ENCODE measurements around the gene LILRB3. TPM values are rescaled to one million over a fixed set of nuclear protein-coding genes. Genes with fewer than 3 reads are reported as not detected.
"Not testable (repeated sequence)": the region's sequence is repeated elsewhere in the genome, so short reads cannot be mapped to it uniquely, and the experiment has no call there.

The LILRB3 gene
- total RNA-seq (1 to 10 TPM; 2.5 to 5.7 (median 4.9) TPM), polyA plus RNA-seq (0.95 TPM)
- long read RNA-seq, donor 1, partial matches to known transcripts: 1 of 1 reads
- long read RNA-seq, donor 1, other reads (novel, unspliced or antisense): 0 of 1 reads
- long read RNA-seq, donor 2, partial matches to known transcripts: 0 of 3 reads
- long read RNA-seq, donor 2, other reads (novel, unspliced or antisense): 3 of 3 reads
- long read RNA-seq, donor 3, partial matches to known transcripts: 0 of 3 reads
- long read RNA-seq, donor 3, other reads (novel, unspliced or antisense): 1 of 3 reads
- long read RNA-seq, donor 4, partial matches to known transcripts: 1 of 2 reads
- long read RNA-seq, donor 4, other reads (novel, unspliced or antisense): 1 of 2 reads

GRCh38 chr19:54222474-54223276, at the start of gene LILRB3:
TSS of gene LILRB3 (minus strand) at chr19:54223007. CDS start at chr19:54222976, 31 bp downstream.
- not testable (repeated sequence) for H3K9me3 ChIP-seq (ENCODE audit: control insufficient read depth, low read length); H3K27me3 ChIP-seq (ENCODE audit: control insufficient read depth, insufficient read depth); H3K27ac ChIP-seq (ENCODE audit: low read length); H3K4me3 ChIP-seq (ENCODE audit: low read length); H3K4me1 ChIP-seq (ENCODE audit: control insufficient read depth, insufficient read depth, low read length)
- WGBS: 53% methylated on average over 16 of the region's 16 CpGs
- intact Hi-C loops (cut with DNase I): loop anchor here in 1 of 4 donors (2.0 kb wide), 1 partner anchor 18 kb away; no protein-coding TSS in a partner anchor
- ATAC-seq (peak; percentile 76 to 79), DNase-seq (peak in 1 of 3 donors; percentile 76)

GRCh38 chr19:54272181-54272580, 49.4 kb upstream of the LILRB3 start:
- 61% methylated on average over 5 of the region's 5 CpGs for WGBS
- H3K4me1 ChIP-seq (ENCODE audit: control insufficient read depth, insufficient read depth, low read length); H3K27me3 ChIP-seq (ENCODE audit: control insufficient read depth, insufficient read depth); DNase-seq; intact Hi-C loops (cut with DNase I); H3K4me3 ChIP-seq (ENCODE audit: low read length); H3K9me3 ChIP-seq (ENCODE audit: control insufficient read depth, low read length); H3K27ac ChIP-seq (ENCODE audit: low read length): not testable (repeated sequence)
- peak in 1 of 2 donors; percentile 29 for ATAC-seq

- intact Hi-C loops (cut with DNase I); H3K9me3 ChIP-seq (ENCODE audit: control insufficient read depth, low read length); H3K27me3 ChIP-seq (ENCODE audit: control insufficient read depth, insufficient read depth); H3K4me3 ChIP-seq (ENCODE audit: low read length); H3K27ac ChIP-seq (ENCODE audit: low read length); H3K4me1 ChIP-seq (ENCODE audit: control insufficient read depth, insufficient read depth, low read length): not testable (repeated sequence)
- 54% methylated on average over 4 of the region's 4 CpGs for WGBS
- ATAC-seq (peak in 1 of 2 donors; percentile 42), DNase-seq (peak in 1 of 3 donors; percentile 73)
Measured at GRCh38 chr19:54271587-54271986, 48.8 kb upstream of the LILRB3 start.

- ATAC-seq: peak; percentile 55 to 64
- WGBS: 71% methylated on average over 8 of the region's 8 CpGs
- Histone ChIP-seq H3K27me3 (ENCODE audit: control insufficient read depth, insufficient read depth) (no peaks in the 10 kb centered on the region), H3K4me3 (ENCODE audit: low read length) (no peak overlapping the region), H3K27ac (ENCODE audit: low read length) (no peak overlapping the region), H3K9me3 (ENCODE audit: control insufficient read depth, low read length) (no peaks in the 10 kb centered on the region), H3K4me1 (ENCODE audit: control insufficient read depth, insufficient read depth, low read length) (no peaks in the 10 kb centered on the region)
- intact Hi-C loops (cut with DNase I): no loop called here
- DNase-seq: peak in 1 of 3 donors; percentile 61
Measured at GRCh38 chr19:54271106-54271505, 48.3 kb upstream of the LILRB3 start.

- Histone ChIP-seq H3K27me3 (ENCODE audit: control insufficient read depth, insufficient read depth) (no peaks in the 10 kb centered on the region), H3K4me1 (ENCODE audit: control insufficient read depth, insufficient read depth, low read length) (no peaks in the 10 kb centered on the region), H3K9me3 (ENCODE audit: control insufficient read depth, low read length) (no peaks in the 10 kb centered on the region), H3K4me3 (ENCODE audit: low read length) (no peak overlapping the region), H3K27ac (ENCODE audit: low read length) (no peak overlapping the region)
- intact Hi-C loops (cut with DNase I): no loop called here
- 55% methylated on average over 2 of the region's 2 CpGs for WGBS
- no peak for ATAC-seq
- no peak for DNase-seq
Measured at GRCh38 chr19:54268936-54269335, 46.1 kb upstream of the LILRB3 start.

- intact Hi-C loops (cut with DNase I): no loop called here
- Histone ChIP-seq H3K9me3 (ENCODE audit: control insufficient read depth, low read length) (no peaks in the 10 kb centered on the region), H3K4me3 (ENCODE audit: low read length) (no peak overlapping the region), H3K4me1 (ENCODE audit: control insufficient read depth, insufficient read depth, low read length) (no peaks in the 10 kb centered on the region), H3K27ac (ENCODE audit: low read length) (no peak overlapping the region), H3K27me3 (ENCODE audit: control insufficient read depth, insufficient read depth) (no peaks in the 10 kb centered on the region)
- 8% methylated on average over 6 of the region's 6 CpGs for WGBS
- ATAC-seq: peak in 1 of 2 donors; percentile 39
- DNase-seq: peak; percentile 63 to 88 (median 79)
Measured at GRCh38 chr19:54266133-54266532, 43.3 kb upstream of the LILRB3 start.

- 84% methylated on average over 2 of the region's 2 CpGs for WGBS
- Histone ChIP-seq H3K27ac (ENCODE audit: low read length) (no peak overlapping the region), H3K27me3 (ENCODE audit: control insufficient read depth, insufficient read depth) (no peaks in the 10 kb centered on the region), H3K4me1 (ENCODE audit: control insufficient read depth, insufficient read depth, low read length) (no peaks in the 10 kb centered on the region), H3K9me3 (ENCODE audit: control insufficient read depth, low read length) (no peaks in the 10 kb centered on the region), H3K4me3 (ENCODE audit: low read length) (no peak overlapping the region)
- intact Hi-C loops (cut with DNase I): no loop called here
- DNase-seq: no peak
- no peak for ATAC-seq
Measured at GRCh38 chr19:54262470-54262869, 39.7 kb upstream of the LILRB3 start.

GRCh38 chr19:54262066-54262465, 39.3 kb upstream of the LILRB3 start:
- H3K27ac ChIP-seq (ENCODE audit: low read length): no peak overlapping the region
- H3K4me1 ChIP-seq (ENCODE audit: control insufficient read depth, insufficient read depth, low read length): no peaks in the 10 kb centered on the region
- peak in 1 of 3 donors; percentile 32 for DNase-seq
- WGBS: 75% methylated on average over 11 of the region's 11 CpGs
- intact Hi-C loops (cut with DNase I): no loop called here
- H3K4me3 ChIP-seq (ENCODE audit: low read length): no peak overlapping the region
- no peak for ATAC-seq
- H3K9me3 ChIP-seq (ENCODE audit: control insufficient read depth, low read length): no peaks in the 10 kb centered on the region
- no peaks in the 10 kb centered on the region for H3K27me3 ChIP-seq (ENCODE audit: control insufficient read depth, insufficient read depth)

- no peaks in the 10 kb centered on the region for H3K4me1 ChIP-seq (ENCODE audit: control insufficient read depth, insufficient read depth, low read length)
- H3K27me3 ChIP-seq (ENCODE audit: control insufficient read depth, insufficient read depth): no peaks in the 10 kb centered on the region
- H3K4me3 ChIP-seq (ENCODE audit: low read length): no peak within 1 kb of the TSS
- intact Hi-C loops (cut with DNase I): no loop called here
- ATAC-seq: peak; percentile 52 to 58
- peak within 1 kb of the TSS; percentile 22 for H3K27ac ChIP-seq (ENCODE audit: low read length)
- no peaks in the 10 kb centered on the region for H3K9me3 ChIP-seq (ENCODE audit: control insufficient read depth, low read length)
- no peak for DNase-seq
- WGBS: 63% methylated on average over 9 of the region's 9 CpGs
Measured at GRCh38 chr19:54257116-54257480, 34.3 kb upstream of the LILRB3 start, which contains the start of gene LILRB5. TSS of gene LILRB5 (minus strand) at chr19:54257273. CDS start at chr19:54257193, 80 bp downstream.

GRCh38 chr19:54256250-54257115, 33.7 kb upstream of the LILRB3 start:
- Histone ChIP-seq H3K9me3 (ENCODE audit: control insufficient read depth, low read length) (no peaks in the 10 kb centered on the region), H3K4me3 (ENCODE audit: low read length) (no peak overlapping the region), H3K4me1 (ENCODE audit: control insufficient read depth, insufficient read depth, low read length) (no peaks in the 10 kb centered on the region), H3K27ac (ENCODE audit: low read length) (peak overlapping the region; percentile 22), H3K27me3 (ENCODE audit: control insufficient read depth, insufficient read depth) (no peaks in the 10 kb centered on the region)
- WGBS: 65% methylated on average over 19 of the region's 19 CpGs
- peak in 1 of 2 donors; percentile 27 for ATAC-seq
- intact Hi-C loops (cut with DNase I): no loop called here
- peak in 1 of 3 donors; percentile 13 for DNase-seq

All from right cardiac atrium (tissue), 5 donors.